Parathyroid adenoma (tissue), 2 donors: ENCODE results near the gene FXYD2.

Experiments used
- H2AFZ ChIP-seq: fragments of 300-600 bp; sonication (generic); one replicate; pipeline ENCODE4 v1.7.0; 2017; ENCODE audit warnings: antibody characterized with exemption, mild to moderate bottlenecking
- H3K27ac ChIP-seq: fragments of 300-600 bp; sonication (generic); one replicate; pipeline ENCODE4 v1.7.0; 2017
- H3K27me3 ChIP-seq: fragments of 300-600 bp; sonication (generic); one replicate; pipeline ENCODE4 v1.7.0; 2017; ENCODE audit warnings: low read length; ENCODE audit not compliant: control insufficient read depth, insufficient read depth
- H3K36me3 ChIP-seq: fragments of 300-600 bp; sonication (generic); one replicate; pipeline ENCODE4 v1.7.0; 2017; ENCODE audit warnings: low read length; ENCODE audit not compliant: control insufficient read depth, insufficient read depth
- H3K4me1 ChIP-seq: fragments of 300-600 bp; sonication (generic); one replicate; pipeline ENCODE4 v1.7.0; 2017; ENCODE audit warnings: control low read depth
- H3K4me2 ChIP-seq: fragments of 300-600 bp; sonication (generic); one replicate; pipeline ENCODE4 v1.7.0; 2017; ENCODE audit warnings: low read length
- H3K4me3 ChIP-seq: fragments of 300-600 bp; sonication (generic); one replicate; pipeline ENCODE4 v1.7.0; 2017; ENCODE audit warnings: low read depth, low read length
- H3K79me2 ChIP-seq: fragments of 300-600 bp; sonication (generic); one replicate; pipeline ENCODE4 v1.7.0; 2017; ENCODE audit warnings: control low read depth
- H3K9ac ChIP-seq: fragments of 300-600 bp; sonication (generic); one replicate; pipeline ENCODE4 v1.7.0; 2017; ENCODE audit warnings: mild to moderate bottlenecking
- H3K9me3 ChIP-seq: fragments of 300-600 bp; sonication (generic); one replicate; pipeline ENCODE4 v1.7.0; 2017; ENCODE audit warnings: low read length; ENCODE audit not compliant: control insufficient read depth
- CTCF ChIP-seq: fragments of 300-600 bp; sonication (generic); IDR thresholded peaks from one replicate; pipeline ENCODE4 v1.7.0; 2017; ENCODE audit warnings: antibody characterized with exemption, mild to moderate bottlenecking
- donor health status: primary hyperparathyroidism.

Gene FXYD2

GRCh38 chr11:117862753-117863152, 38.2 kb upstream of the FXYD2 start:
- Histone ChIP-seq H3K9me3 (no peaks in the 10 kb centered on the region), H3K4me3 (no peak overlapping the region), H3K4me1 (no peaks in the 10 kb centered on the region), H3K36me3 (no peaks in the 10 kb centered on the region), H3K27me3 (no peaks in the 10 kb centered on the region), H3K27ac (peak overlapping the region; percentile 59), H2AFZ (no peak overlapping the region), H3K9ac (no peak overlapping the region), H3K4me2 (no peak overlapping the region), H3K79me2 (no peaks in the 10 kb centered on the region)
- TF ChIP-seq CTCF = no peak

GRCh38 chr11:117862019-117862725, 37.6 kb upstream of the FXYD2 start:
- Histone ChIP-seq H3K27ac (peak overlapping the region; percentile 59), H3K9me3 (no peaks in the 10 kb centered on the region), H3K79me2 (no peaks in the 10 kb centered on the region), H3K4me3 (no peak overlapping the region), H3K4me1 (no peaks in the 10 kb centered on the region), H3K36me3 (no peaks in the 10 kb centered on the region), H3K27me3 (no peaks in the 10 kb centered on the region), H3K4me2 (no peak overlapping the region), H2AFZ (no peak overlapping the region), H3K9ac (no peak overlapping the region)
- TF ChIP-seq CTCF = no peak

DNA sequence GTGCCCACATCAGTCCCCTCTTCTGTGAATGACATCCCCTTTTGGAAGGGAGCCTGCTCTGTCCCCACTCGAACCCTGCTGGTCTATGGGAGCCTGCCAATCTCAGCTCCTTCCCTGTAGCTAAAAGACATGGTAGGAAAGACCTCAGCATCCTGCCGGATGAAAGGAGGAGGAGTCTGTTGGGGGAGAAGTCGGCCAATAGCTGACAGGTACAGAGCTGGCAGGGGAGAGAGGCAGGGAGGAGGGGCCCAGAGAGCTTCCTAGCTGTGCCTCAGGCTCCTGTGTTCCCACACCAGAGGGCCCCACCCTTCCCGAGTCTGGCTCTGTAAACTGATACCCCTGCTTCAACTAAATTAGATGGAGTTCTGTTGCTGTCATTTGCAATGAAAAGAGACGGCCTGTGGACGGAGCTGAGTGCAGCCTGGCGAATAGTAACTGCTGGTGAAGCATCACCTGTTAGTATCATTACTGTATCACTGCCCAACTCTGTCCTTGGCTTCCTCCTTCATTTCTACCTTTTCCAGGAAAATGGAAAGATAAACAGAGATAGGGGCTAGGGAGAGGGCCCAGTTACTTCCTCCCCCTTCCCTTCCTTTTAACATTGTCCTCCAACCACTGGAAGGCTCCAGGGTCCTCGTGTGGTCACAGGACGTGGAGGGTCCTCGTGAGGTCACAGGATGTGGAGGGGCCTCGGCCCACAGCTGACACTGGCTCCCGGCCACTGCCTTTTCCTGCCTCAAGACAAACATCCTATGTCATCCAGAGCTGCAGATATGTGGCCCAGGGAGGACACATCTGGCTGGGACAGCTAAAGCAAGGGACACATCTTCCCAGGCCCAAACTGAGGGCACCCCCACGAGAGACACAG, 36.8 kb upstream of the FXYD2 start:
- H3K9me3 ChIP-seq = no peaks in the 10 kb centered on the region
- H2AFZ ChIP-seq = no peak overlapping the region
- H3K9ac ChIP-seq = no peak overlapping the region
- H3K79me2 ChIP-seq = no peaks in the 10 kb centered on the region
- H3K4me1 ChIP-seq = no peaks in the 10 kb centered on the region
- no peaks in the 10 kb centered on the region for H3K27me3 ChIP-seq
- no peaks in the 10 kb centered on the region for H3K36me3 ChIP-seq
- H3K27ac ChIP-seq = peak overlapping the region; percentile 59
- no peak for TF ChIP-seq CTCF
- no peak overlapping the region for H3K4me2 ChIP-seq
- no peak overlapping the region for H3K4me3 ChIP-seq

- H3K27ac ChIP-seq = no peak overlapping the region
Observed at GRCh38 chr11:117860139-117860538, 35.6 kb upstream of the FXYD2 start.

More at GRCh38 chr11:117860139-117860538, 35.6 kb upstream of the FXYD2 start:
- no peaks in the 10 kb centered on the region for H3K9me3 ChIP-seq
- no peak overlapping the region for H3K4me2 ChIP-seq
- H2AFZ ChIP-seq = no peak overlapping the region
- H3K27me3 ChIP-seq = no peaks in the 10 kb centered on the region
- H3K9ac ChIP-seq = no peak overlapping the region
- H3K4me1 ChIP-seq = no peaks in the 10 kb centered on the region
- no peak for TF ChIP-seq CTCF
- H3K4me3 ChIP-seq = no peak overlapping the region
- H3K79me2 ChIP-seq = no peaks in the 10 kb centered on the region
- no peaks in the 10 kb centered on the region for H3K36me3 ChIP-seq
